GM12878 (cell line): ENCODE measurements around the gene RHOC. TPM values are rescaled to one million over a fixed set of nuclear protein-coding genes. Genes with fewer than 3 reads are reported as not detected.
A peak's percentile ranks its signal among the peaks of the same experiment; 100 is the strongest.

ENCODE experiments used
- ATAC-seq: fragments of 200-7000 bp; cut with Tn5 transposase; 3 replicates; pipeline ENCODE4 v1.9.1; 2020; ENCODE audit warnings: mild to moderate bottlenecking, moderate library complexity
- BruUV-seq: library from RNA; stranded (reverse); fragments of 400-500 nt; replicated peaks from 2 replicates; lab custom pipeline; 2021; lab: Mats Ljungman, UMichigan
- CTCF ChIA-PET: fragments of 300-600 bp; sonication (Branson Sonifier 250); formaldehyde crosslinking; extraction: SDS; loops from one replicate; lab custom pipeline; 2021; ENCODE audit warnings: inconsistent platforms; lab: Yijun Ruan, JAX
- POLR2A ChIA-PET: fragments of 350-600 bp; formaldehyde crosslinking; extraction: SDS; loops from one replicate; lab custom pipeline; 2021; ENCODE audit warnings: inconsistent platforms; lab: Charles Lee
- RAD21 ChIA-PET: fragments of 300-600 bp; sonication (Branson Sonifier 250); formaldehyde crosslinking; loops from one replicate; lab custom pipeline; 2023; ENCODE audit warnings: antibody characterized with exemption; ENCODE audit not compliant: unreplicated experiment; lab: Charles Lee
- SMC1A ChIA-PET: fragments of 300-600 bp; sonication (Branson Sonifier 250); formaldehyde crosslinking; loops from one replicate; lab custom pipeline; 2023; ENCODE audit not compliant: unreplicated experiment, uncharacterized antibody; lab: Charles Lee
- DNase-seq: peaks from one replicate; pipeline ENCODE4 v3.0.0-alpha.2; 2011; ENCODE audit warnings: low read depth, low spot score
- FAIRE-seq: peaks from 3 replicates; lab custom pipeline; 2011; peaks lifted over from hg19 to GRCh38; lab: Jason Lieb, UNC
- H2AFZ ChIP-seq: 2 replicates; pipeline ENCODE4 v1.6.0; 2011; ENCODE audit warnings: low read depth, low read length, control low read depth; ENCODE audit not compliant: control insufficient read depth
- H3K27ac ChIP-seq: 2 replicates; pipeline ENCODE4 v1.5.1; 2011; ENCODE audit warnings: control low read depth; ENCODE audit not compliant: control insufficient read depth, insufficient read depth
- H3K27me3 ChIP-seq, 2 experiments: replicated peaks in 1 of 2; 2 replicates each; pipeline versions ENCODE4 v1.6.0 to v1.6.1; 2011; ENCODE audit warnings: low read length in 1 of 2; ENCODE audit not compliant: control insufficient read depth in 2 of 2, insufficient read depth in 2 of 2
- H3K36me3 ChIP-seq, 2 experiments: 2 replicates each; pipeline ENCODE4 v1.5.1; 2011; ENCODE audit warnings: low read length in 1 of 2; ENCODE audit not compliant: control insufficient read depth in 2 of 2, insufficient read depth in 2 of 2
- H3K4me1 ChIP-seq: 2 replicates; pipeline ENCODE4 v1.6.1; 2011; ENCODE audit warnings: mild to moderate bottlenecking, low read length, moderate library complexity, mixed read lengths; ENCODE audit not compliant: control insufficient read depth, insufficient read depth
- H3K4me2 ChIP-seq: 2 replicates; pipeline ENCODE4 v1.6.0; 2011; ENCODE audit warnings: control low read depth; ENCODE audit not compliant: control insufficient read depth, insufficient read depth
- H3K4me3 ChIP-seq: fragments of 200-600 bp; sonication (generic); 2 replicates; pipeline ENCODE4 v1.5.1; 2016
- H3K79me2 ChIP-seq: 2 replicates; pipeline ENCODE4 v1.6.0; 2011; ENCODE audit warnings: low read length; ENCODE audit not compliant: control insufficient read depth, insufficient read depth
- H3K9ac ChIP-seq: 2 replicates; pipeline ENCODE4 v1.8.0; 2011; ENCODE audit warnings: low read length, control low read depth, mixed read lengths; ENCODE audit not compliant: control insufficient read depth, insufficient read depth
- H3K9me3 ChIP-seq: replicated peaks from 3 replicates; pipeline ENCODE4 v1.5.1; 2011; ENCODE audit warnings: mild to moderate bottlenecking, low read length; ENCODE audit not compliant: control insufficient read depth, insufficient read depth
- H4K20me1 ChIP-seq: 2 replicates; pipeline ENCODE4 v1.6.0; 2011; ENCODE audit not compliant: control insufficient read depth, insufficient read depth
- BACH1 ChIP-seq: fragments of 450-650 bp; IDR thresholded peaks from 2 replicates; pipeline ENCODE4 v1.6.1; 2017; ENCODE audit warnings: mild to moderate bottlenecking, borderline replicate concordance
- BHLHE40 ChIP-seq, 2 experiments: fragments of 450-650 bp in 1 of 2; IDR thresholded peaks; 2 replicates each; pipeline ENCODE4 v1.6.1; 2011 to 2017; ENCODE audit warnings: low read depth in 2 of 2, borderline replicate concordance in 1 of 2, improper control_type of control experiment in 1 of 2, low read length in 1 of 2, mild to moderate bottlenecking in 1 of 2
- NBN ChIP-seq: fragments of 450-650 bp; IDR thresholded peaks from 2 replicates; pipeline ENCODE4 v1.6.1; 2016
- RB1 ChIP-seq: fragments of 450-650 bp; formaldehyde crosslinking; IDR thresholded peaks from 2 replicates; pipeline ENCODE4 v1.6.1; 2017; ENCODE audit warnings: mild to moderate bottlenecking, borderline replicate concordance
- WGBS: methylation state at CpG from one replicate; pipeline ENCODE4 v1.1.6; 2016; ENCODE audit warnings: low lambda C conversion rate; ENCODE audit not compliant: insufficient replicate concordance, insufficient coverage; ENCODE audit errors: missing lambda C conversion rate; 5-methylcytosine and 5-hydroxymethylcytosine counted together
- in situ Hi-C: fragments of 300-500 bp; cut with MboI; formaldehyde crosslinking; loops from 9 replicates; pipeline ENCODE4 v1.14.3; 2018; ENCODE audit warnings: mixed read lengths
- intact Hi-C: fragments of 100-400 bp; cut with micrococcal nuclease; formaldehyde crosslinking; loops from one replicate; pipeline ENCODE4 v1.14.2; 2022; ENCODE audit not compliant: unreplicated experiment
- polyA plus RNA-seq, 11 experiments: library from polyadenylated mRNA; depleted of rRNA in 4 of 11; unstranded in 6 of 11; stranded (reverse) in 5 of 11; fragments of >200 nt; fragmentation: Nextera tagmentation in 4 of 11; fragmentation: Illumina TruSeq in 1 of 11; extraction: Ambion mirVana in 4 of 11; extraction: Trizol in 1 of 11; gene quantifications; 1 replicate in 1 of 11; 2 replicates in 10 of 11; pipeline versions ENCODE4 v1.2.1 to v1.2.3, GENCODE V29; 2011 to 2016; ENCODE audit warnings: inconsistent platforms in 2 of 11, missing spikeins in 2 of 11, low read depth in 1 of 11
- total RNA-seq, 4 experiments: library from RNA; depleted of rRNA in 3 of 4; stranded (reverse); fragments of >200 nt in 3 of 4; fragmentation: Illumina TruSeq in 1 of 4; extraction: Trizol in 1 of 4; gene quantifications; 2 replicates each; pipeline versions ENCODE4 v1.2.1 to v1.2.3, GENCODE V29; 2013 to 2021
- TF ChIP-seq, protein P1 (sequence below): fragments of 450-650 bp; IDR thresholded peaks from 2 replicates; pipeline ENCODE4 v1.6.1; 2018; ENCODE audit warnings: borderline replicate concordance, mild to moderate bottlenecking; ENCODE audit not compliant: partially characterized antibody
- TF ChIP-seq, protein P2 (sequence below): fragments of 450-650 bp; IDR thresholded peaks from 2 replicates; pipeline ENCODE4 v1.6.1; 2017; ENCODE audit warnings: mild to moderate bottlenecking, moderate library complexity
- TF ChIP-seq, protein P3 (sequence below): IDR thresholded peaks from 2 replicates; pipeline ENCODE4 v1.6.1; 2011; ENCODE audit warnings: low read depth, mild to moderate bottlenecking, low read length, moderate library complexity, borderline replicate concordance; ENCODE audit errors: extremely low read depth
- TF ChIP-seq, protein P4 (sequence below): IDR thresholded peaks from 2 replicates; pipeline ENCODE4 v1.6.1; 2012; ENCODE audit warnings: low read length, inconsistent platforms

The RHOC gene
- total and polyA plus RNA-seq, 10 of the 15 experiments (the other 5 are each of a cell fraction or from before 2014, with no cell fraction given), result 20.6 to 371 (median 158) TPM

DNA sequence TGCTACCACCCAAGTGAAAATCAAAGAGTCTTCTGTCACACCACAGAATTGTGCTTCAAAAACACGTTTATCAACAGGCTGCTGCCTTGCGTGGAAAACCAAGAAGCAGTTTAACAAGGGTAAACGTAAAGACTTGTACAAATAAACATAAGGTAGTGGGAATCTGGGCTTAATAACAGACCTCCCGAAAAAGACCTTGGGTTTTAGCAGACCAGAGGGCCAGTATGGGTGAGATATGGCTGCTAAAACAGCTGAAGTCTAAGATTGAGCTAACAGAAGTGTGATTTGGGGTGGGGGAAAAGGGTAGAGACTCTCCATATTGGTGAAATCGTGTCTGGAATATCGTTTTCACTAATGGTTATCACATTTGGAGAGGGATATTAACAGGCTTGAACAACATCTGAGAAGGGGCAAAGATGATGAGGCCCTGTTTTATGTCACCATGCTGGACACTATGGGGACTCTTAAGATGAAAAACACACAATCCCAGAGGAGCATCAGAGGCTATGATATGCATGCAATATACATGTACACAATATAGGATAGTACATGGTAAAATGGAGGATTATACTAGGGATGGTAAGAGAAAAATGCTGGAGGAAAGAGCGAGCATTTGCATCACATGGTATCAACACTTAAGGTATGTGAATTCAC lies 31.1 kb downstream of the RHOC start (continued):
- TF ChIP-seq, protein P1, sequence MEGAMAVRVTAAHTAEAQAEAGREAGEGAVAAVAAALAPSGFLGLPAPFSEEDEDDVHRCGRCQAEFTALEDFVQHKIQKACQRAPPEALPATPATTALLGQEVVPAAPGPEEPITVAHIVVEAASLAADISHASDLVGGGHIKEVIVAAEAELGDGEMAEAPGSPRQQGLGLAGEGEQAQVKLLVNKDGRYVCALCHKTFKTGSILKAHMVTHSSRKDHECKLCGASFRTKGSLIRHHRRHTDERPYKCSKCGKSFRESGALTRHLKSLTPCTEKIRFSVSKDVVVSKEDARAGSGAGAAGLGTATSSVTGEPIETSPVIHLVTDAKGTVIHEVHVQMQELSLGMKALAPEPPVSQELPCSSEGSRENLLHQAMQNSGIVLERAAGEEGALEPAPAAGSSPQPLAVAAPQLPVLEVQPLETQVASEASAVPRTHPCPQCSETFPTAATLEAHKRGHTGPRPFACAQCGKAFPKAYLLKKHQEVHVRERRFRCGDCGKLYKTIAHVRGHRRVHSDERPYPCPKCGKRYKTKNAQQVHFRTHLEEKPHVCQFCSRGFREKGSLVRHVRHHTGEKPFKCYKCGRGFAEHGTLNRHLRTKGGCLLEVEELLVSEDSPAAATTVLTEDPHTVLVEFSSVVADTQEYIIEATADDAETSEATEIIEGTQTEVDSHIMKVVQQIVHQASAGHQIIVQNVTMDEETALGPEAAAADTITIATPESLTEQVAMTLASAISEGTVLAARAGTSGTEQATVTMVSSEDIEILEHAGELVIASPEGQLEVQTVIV, result no peak
- no peak for TF ChIP-seq BHLHE40 (IDR thresholded peaks at IDR 0.05; ENCODE audit: borderline replicate concordance in 1 of 2, low read depth in 2 of 2, low read length in 1 of 2)
- no peak for TF ChIP-seq NBN
- TF ChIP-seq, all 136 proteins: peak for 0

DNA sequence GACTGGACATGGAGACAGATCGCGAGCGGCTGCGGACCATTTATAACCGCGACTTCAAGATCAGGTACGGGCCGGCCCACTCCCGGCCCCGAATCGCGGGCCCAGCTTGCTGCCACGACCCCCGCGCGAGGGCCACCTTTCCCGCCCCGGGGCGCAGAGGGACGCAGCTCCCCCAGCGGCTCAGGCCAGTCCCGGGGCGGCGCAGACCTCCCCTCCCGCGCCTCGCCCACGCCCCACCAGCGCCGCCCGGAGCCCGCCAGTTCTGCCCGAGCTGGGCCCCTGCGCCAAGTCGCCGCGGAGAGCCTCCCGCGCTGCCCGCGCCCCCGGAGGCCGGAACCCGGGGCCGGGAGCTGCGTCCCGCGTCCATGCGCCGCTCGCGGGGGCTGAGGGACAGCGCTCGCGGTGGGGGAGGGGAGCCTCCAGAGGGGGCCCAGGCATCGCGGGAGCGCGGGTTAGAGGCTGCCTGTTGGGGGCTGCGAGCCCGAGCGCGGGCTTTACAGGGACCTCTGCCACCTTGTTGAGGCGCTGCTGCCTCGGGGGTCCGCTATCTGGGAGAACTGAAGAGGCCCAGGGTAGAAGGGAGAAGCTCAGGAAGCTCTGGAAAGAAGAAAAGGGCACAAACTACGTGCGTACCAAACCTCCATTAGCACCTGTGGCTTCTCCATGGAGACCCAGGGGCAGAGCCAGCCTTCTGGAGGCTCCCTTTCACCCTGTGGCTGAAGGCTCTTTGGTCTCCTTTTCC lies 31.8 kb downstream of the RHOC start:
- Histone ChIP-seq H3K9ac (peak overlapping the region; percentile 75), H3K79me2 (peaks cover 17% of the 10 kb centered on the region), H3K4me2 (peak overlapping the region; percentile 93), H4K20me1 (no peaks in the 10 kb centered on the region), H3K4me1 (peaks cover 9% of the 10 kb centered on the region), H3K9me3 (no peaks in the 10 kb centered on the region), H3K27me3 (no peaks in the 10 kb centered on the region), H3K27ac (peak overlapping the region; percentile 81), H2AFZ (peak overlapping the region; percentile 83), H3K4me3 (peak overlapping the region; percentile 86), H3K36me3 (no peaks in the 10 kb centered on the region; a peak in 1 of 4 replicates)
- no peak for DNase-seq
- no TSS peak for BruUV-seq
- ChIA-PET POLR2A (interaction anchor here (0.7 to 2.0 kb wide), 11 partner anchors 20 to 284 kb away, joined by 3 to 21 read pairs (median 5); partner anchors contain the start of genes CAPZA1 and ST7L), SMC1A (interaction anchor here (0.6 to 3.9 kb wide), 12 partner anchors 11 to 281 kb away, joined by 3 to 28 read pairs (median 6); partner anchors contain the start of genes PPM1J, RHOC and ST7L), RAD21 (interaction anchor here (0.7 to 4.8 kb wide), 15 partner anchors 14 to 284 kb away, joined by 3 to 42 read pairs (median 5); partner anchors contain the start of genes CAPZA1, CTTNBP2NL, PPM1J and ST7L), CTCF (interaction anchor here (0.6 to 6.2 kb wide), 22 partner anchors 10 to 284 kb away, joined by 3 to 33 read pairs (median 4); partner anchors contain the start of genes PPM1J and RHOC)
- in situ Hi-C loops (no loop called here), intact Hi-C loops (loop anchor here (1.0 to 2.0 kb wide), 2 partner anchors 30 to 56 kb away; partner anchors contain the start of genes CAPZA1 and ST7L)
- ATAC-seq, result peak; percentile 73
- no peak for FAIRE-seq
- WGBS, result 7% methylated on average over 53 of the region's 68 CpGs
- TF ChIP-seq, protein P2, sequence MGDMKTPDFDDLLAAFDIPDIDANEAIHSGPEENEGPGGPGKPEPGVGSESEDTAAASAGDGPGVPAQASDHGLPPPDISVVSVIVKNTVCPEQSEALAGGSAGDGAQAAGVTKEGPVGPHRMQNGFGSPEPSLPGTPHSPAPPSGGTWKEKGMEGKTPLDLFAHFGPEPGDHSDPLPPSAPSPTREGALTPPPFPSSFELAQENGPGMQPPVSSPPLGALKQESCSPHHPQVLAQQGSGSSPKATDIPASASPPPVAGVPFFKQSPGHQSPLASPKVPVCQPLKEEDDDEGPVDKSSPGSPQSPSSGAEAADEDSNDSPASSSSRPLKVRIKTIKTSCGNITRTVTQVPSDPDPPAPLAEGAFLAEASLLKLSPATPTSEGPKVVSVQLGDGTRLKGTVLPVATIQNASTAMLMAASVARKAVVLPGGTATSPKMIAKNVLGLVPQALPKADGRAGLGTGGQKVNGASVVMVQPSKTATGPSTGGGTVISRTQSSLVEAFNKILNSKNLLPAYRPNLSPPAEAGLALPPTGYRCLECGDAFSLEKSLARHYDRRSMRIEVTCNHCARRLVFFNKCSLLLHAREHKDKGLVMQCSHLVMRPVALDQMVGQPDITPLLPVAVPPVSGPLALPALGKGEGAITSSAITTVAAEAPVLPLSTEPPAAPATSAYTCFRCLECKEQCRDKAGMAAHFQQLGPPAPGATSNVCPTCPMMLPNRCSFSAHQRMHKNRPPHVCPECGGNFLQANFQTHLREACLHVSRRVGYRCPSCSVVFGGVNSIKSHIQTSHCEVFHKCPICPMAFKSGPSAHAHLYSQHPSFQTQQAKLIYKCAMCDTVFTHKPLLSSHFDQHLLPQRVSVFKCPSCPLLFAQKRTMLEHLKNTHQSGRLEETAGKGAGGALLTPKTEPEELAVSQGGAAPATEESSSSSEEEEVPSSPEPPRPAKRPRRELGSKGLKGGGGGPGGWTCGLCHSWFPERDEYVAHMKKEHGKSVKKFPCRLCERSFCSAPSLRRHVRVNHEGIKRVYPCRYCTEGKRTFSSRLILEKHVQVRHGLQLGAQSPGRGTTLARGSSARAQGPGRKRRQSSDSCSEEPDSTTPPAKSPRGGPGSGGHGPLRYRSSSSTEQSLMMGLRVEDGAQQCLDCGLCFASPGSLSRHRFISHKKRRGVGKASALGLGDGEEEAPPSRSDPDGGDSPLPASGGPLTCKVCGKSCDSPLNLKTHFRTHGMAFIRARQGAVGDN, result 0 out of 2 replicates have a peak, but pooled peaks have one; percentile 42
- TF ChIP-seq, protein P3, sequence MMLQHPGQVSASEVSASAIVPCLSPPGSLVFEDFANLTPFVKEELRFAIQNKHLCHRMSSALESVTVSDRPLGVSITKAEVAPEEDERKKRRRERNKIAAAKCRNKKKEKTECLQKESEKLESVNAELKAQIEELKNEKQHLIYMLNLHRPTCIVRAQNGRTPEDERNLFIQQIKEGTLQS, result no peak
- TF ChIP-seq RB1 (peak; percentile 80; the same call in 1 of the 2 replicates), BACH1 (peak; percentile 45)
- TF ChIP-seq, protein P4, sequence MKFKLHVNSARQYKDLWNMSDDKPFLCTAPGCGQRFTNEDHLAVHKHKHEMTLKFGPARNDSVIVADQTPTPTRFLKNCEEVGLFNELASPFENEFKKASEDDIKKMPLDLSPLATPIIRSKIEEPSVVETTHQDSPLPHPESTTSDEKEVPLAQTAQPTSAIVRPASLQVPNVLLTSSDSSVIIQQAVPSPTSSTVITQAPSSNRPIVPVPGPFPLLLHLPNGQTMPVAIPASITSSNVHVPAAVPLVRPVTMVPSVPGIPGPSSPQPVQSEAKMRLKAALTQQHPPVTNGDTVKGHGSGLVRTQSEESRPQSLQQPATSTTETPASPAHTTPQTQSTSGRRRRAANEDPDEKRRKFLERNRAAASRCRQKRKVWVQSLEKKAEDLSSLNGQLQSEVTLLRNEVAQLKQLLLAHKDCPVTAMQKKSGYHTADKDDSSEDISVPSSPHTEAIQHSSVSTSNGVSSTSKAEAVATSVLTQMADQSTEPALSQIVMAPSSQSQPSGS, result no peak
